Thoracic aorta (tissue), 2 donors: ENCODE results near the gene HAVCR1. TPM values are rescaled to one million over a fixed set of nuclear protein-coding genes. Genes with fewer than 3 reads are reported as not detected.

Source experiments
- ATAC-seq: fragments of 150-250 bp; one replicate; pipeline ENCODE4 v1.8.0; 2017; ENCODE audit warnings: low read depth; ENCODE audit not compliant: insufficient number of reproducible peaks, low FRiP score
- DNase-seq: peaks from one replicate; pipeline ENCODE4 v3.0.0-alpha.2; 2020; ENCODE audit warnings: low spot score
- H3K27ac ChIP-seq, 2 donors: fragments of 200-600 bp; sonication (generic); 1 replicate in 1 of 2; 2 replicates in 1 of 2; pipeline ENCODE4 v1.5.1; 2016; ENCODE audit warnings: mild to moderate bottlenecking in 2 of 2, moderate library complexity in 2 of 2
- H3K27me3 ChIP-seq: fragments of 200-600 bp; sonication (generic); replicated peaks from 2 replicates; pipeline ENCODE4 v1.6.0; 2016; ENCODE audit warnings: mild to moderate bottlenecking; ENCODE audit not compliant: insufficient read depth
- H3K36me3 ChIP-seq: fragments of 200-600 bp; sonication (generic); one replicate; pipeline ENCODE4 v1.5.1; 2016
- H3K4me1 ChIP-seq, 2 donors: fragments of 200-600 bp; sonication (generic); 1 replicate in 1 of 2; 2 replicates in 1 of 2; pipeline versions ENCODE4 v1.5.1 to v1.6.0; 2016; ENCODE audit warnings: low read depth in 2 of 2, mild to moderate bottlenecking in 1 of 2; ENCODE audit not compliant: control insufficient read depth in 1 of 2
- H3K4me3 ChIP-seq: fragments of 200-600 bp; sonication (generic); 2 replicates; pipeline ENCODE4 v1.5.1; 2016; ENCODE audit warnings: mild to moderate bottlenecking
- H3K9me3 ChIP-seq: fragments of 200-600 bp; sonication (generic); 2 replicates; pipeline ENCODE4 v1.5.1; 2016
- total RNA-seq, 2 donors: library from RNA; depleted of rRNA; stranded (reverse); fragments of >200 nt; gene quantifications; one replicate each; pipeline versions ENCODE4 v1.1.0 to v1.2.3, GENCODE V29; 2016
- TF ChIP-seq, protein P1 (sequence below): fragments of 200-600 bp; sonication (generic); IDR thresholded peaks from one replicate; pipeline ENCODE4 v1.5.1; 2019; ENCODE audit warnings: antibody characterized with exemption

The HAVCR1 gene
- total RNA-seq, 2 donors from 2014 or later, result 2.0 to 6.9 TPM

DNA sequence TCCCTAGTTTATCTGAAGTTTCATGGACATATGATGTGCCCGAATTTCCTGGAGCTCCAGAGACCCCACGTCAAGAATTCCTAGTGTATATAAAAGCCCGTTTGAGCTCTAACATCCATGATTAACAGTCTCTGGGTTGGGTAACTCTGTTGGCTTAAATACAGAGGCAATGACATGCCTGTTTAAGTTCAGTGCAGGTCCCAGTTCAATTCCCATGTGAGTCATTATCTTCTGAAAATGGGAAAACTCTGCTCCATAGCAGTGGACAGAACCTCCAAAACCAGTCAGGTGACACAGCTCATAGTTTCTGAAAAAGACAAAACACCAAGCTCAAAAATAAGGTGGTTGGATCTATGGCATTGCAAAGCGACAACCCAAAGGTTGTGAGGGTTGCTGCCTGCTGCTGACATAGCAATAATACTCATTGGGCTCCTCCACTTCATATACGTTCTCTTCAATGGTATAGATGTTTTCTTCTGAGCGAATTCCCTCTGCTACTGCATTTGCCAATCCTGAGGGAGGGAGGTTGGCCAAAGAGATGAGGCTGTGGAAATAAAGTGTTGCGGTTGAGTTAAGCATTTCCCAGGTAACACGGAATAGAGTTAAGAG, 27.9 kb upstream of the HAVCR1 start:
- TF ChIP-seq, protein P1, sequence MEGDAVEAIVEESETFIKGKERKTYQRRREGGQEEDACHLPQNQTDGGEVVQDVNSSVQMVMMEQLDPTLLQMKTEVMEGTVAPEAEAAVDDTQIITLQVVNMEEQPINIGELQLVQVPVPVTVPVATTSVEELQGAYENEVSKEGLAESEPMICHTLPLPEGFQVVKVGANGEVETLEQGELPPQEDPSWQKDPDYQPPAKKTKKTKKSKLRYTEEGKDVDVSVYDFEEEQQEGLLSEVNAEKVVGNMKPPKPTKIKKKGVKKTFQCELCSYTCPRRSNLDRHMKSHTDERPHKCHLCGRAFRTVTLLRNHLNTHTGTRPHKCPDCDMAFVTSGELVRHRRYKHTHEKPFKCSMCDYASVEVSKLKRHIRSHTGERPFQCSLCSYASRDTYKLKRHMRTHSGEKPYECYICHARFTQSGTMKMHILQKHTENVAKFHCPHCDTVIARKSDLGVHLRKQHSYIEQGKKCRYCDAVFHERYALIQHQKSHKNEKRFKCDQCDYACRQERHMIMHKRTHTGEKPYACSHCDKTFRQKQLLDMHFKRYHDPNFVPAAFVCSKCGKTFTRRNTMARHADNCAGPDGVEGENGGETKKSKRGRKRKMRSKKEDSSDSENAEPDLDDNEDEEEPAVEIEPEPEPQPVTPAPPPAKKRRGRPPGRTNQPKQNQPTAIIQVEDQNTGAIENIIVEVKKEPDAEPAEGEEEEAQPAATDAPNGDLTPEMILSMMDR, result no peak
- Histone ChIP-seq H3K9me3 (no peaks in the 10 kb centered on the region), H3K4me1 (no peaks in the 10 kb centered on the region), H3K27me3 (no peaks in the 10 kb centered on the region), H3K27ac (no peak overlapping the region), H3K4me3 (no peak overlapping the region), H3K36me3 (no peaks in the 10 kb centered on the region)
- ATAC-seq (no peak), DNase-seq (no peak)

DNA sequence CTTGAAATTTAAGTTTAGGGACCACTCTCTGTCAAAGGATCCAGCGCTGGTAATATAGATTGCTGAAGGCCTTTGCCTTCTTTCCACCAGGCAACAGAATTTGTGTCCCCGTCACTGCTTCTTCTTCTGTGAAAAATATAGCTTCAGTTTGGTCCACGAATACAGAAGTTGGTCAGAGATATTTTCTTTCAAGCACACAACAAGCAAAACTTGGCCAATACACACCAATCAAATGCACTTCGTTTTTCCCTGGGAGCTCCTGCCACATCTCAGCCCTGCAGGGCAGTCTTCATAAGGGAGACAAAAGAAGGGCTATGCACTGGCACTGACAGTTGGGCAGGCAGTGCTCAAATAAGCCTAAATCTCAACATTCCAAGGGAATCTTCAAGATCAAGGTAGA, 27.0 kb upstream of the HAVCR1 start:
- no peaks in the 10 kb centered on the region for H3K4me1 ChIP-seq
- no peak overlapping the region for H3K4me3 ChIP-seq
- no peak overlapping the region for H3K27ac ChIP-seq
- no peaks in the 10 kb centered on the region for H3K36me3 ChIP-seq
- ATAC-seq, result no peak
- no peaks in the 10 kb centered on the region for H3K9me3 ChIP-seq
- TF ChIP-seq, protein P1, result no peak
- no peaks in the 10 kb centered on the region for H3K27me3 ChIP-seq
- no peak for DNase-seq

DNA sequence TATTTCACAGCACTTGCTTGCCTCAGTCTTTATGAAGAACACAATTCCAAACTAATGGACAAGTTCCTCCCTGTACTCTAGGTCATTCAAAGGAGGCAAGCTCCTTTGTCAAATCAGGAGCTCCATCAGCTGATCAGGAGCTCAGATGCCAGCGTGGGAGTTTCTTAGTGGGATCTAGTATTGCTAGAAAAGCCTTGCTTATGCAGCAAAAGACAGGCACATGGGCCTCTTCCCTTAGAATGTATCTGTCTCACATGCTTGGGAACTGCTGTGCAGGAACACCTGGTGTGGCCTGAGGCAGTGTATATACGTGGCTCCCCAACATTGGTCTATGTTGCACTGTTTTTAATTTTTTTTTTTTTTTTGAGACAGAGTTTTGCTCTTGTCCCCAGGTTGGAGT, 21.4 kb upstream of the HAVCR1 start:
- TF ChIP-seq, protein P1, result no peak
- H3K27ac ChIP-seq, result no peak overlapping the region
- no peak overlapping the region for H3K4me3 ChIP-seq
- no peaks in the 10 kb centered on the region for H3K9me3 ChIP-seq
- DNase-seq (no peak), ATAC-seq (no peak)
- no peaks in the 10 kb centered on the region for H3K27me3 ChIP-seq
- no peaks in the 10 kb centered on the region for H3K36me3 ChIP-seq
- peaks cover 0 to 10% of the 10 kb centered on the region in 2 donors for H3K4me1 ChIP-seq

DNA sequence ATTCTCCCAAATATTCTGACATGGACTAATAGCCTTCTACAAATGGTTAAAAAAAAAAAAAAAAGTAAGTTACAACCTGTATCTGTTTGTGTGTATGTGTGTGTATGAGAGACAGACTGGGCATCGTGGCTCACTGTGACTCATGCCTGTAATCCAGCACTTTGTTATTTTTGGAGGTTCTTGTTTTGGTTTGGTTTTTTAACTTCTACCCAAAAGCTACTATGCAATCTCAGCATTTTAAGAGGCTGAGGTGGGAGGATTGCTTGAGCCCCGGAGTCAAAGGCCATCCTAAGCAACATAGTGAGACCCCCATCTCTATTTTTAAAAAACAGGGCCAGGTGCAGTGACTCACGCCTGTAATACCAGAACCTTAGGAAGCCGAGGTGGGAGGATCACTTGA, 17.6 kb upstream of the HAVCR1 start:
- Histone ChIP-seq H3K4me3 (no peak overlapping the region), H3K9me3 (no peaks in the 10 kb centered on the region), H3K4me1 (peaks cover 0 to 10% of the 10 kb centered on the region in 2 donors), H3K36me3 (no peaks in the 10 kb centered on the region), H3K27ac (no peak overlapping the region), H3K27me3 (no peaks in the 10 kb centered on the region)
- TF ChIP-seq, protein P1, result no peak
- DNase-seq (no peak), ATAC-seq (no peak)

DNA sequence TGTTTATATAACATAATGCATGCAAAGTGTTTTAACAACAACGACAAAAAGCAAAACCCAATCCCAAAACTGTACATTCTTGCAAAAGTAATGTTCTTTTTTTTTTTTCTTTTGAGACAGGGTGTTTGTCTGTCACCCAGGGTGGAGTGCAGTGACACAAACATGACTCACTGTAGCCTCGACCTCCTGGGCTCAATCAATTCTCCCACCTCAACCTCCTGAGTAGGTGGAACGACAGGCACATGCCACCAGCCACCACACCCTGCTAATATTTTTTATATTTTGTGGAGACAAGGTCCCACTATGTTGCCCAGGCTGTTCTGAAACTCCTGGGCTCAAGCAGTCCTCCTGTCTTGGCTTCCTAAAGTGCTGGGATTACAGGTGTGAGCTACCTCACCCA, 13.6 kb upstream of the HAVCR1 start:
- H3K27me3 ChIP-seq, result no peaks in the 10 kb centered on the region
- no peak overlapping the region for H3K27ac ChIP-seq
- no peak overlapping the region for H3K4me3 ChIP-seq
- ATAC-seq (no peak), DNase-seq (no peak)
- no peaks in the 10 kb centered on the region for H3K36me3 ChIP-seq
- TF ChIP-seq, protein P1, result no peak
- peaks cover 0 to 10% of the 10 kb centered on the region in 2 donors for H3K4me1 ChIP-seq
- H3K9me3 ChIP-seq, result no peaks in the 10 kb centered on the region
